Activated CD8-positive, alpha-beta memory T cell treated with anti-CD3 and anti-CD28 coated beads, Interleukin-2, amount 10 ng/mL, durations not matched to agents 7 days and 5 days (primary cell): ENCODE data around the gene HSD11B2. TPM values are rescaled to one million over a fixed set of nuclear protein-coding genes. Genes with fewer than 3 reads are reported as not detected.
A peak's percentile ranks its signal among the peaks of the same experiment; 100 is the strongest.

Source experiments
- ATAC-seq: fragments of 150-1000 bp; cut with Tn5 transposase; one replicate; pipeline ENCODE4 v1.10.0; 2021; ENCODE audit warnings: moderate library complexity
- CTCF ChIA-PET: fragments of 350-600 bp; sonication (Branson Sonifier 250); formaldehyde crosslinking; loops from one replicate; lab custom pipeline; 2021; ENCODE audit warnings: antibody characterized with exemption; lab: Charles Lee
- DNase-seq: peaks from one replicate; pipeline ENCODE4 v3.0.0-alpha.2; 2020
- H3K27ac Mint-ChIP-seq: one replicate; pipeline ENCODE4 v1.8.0; 2021; ENCODE audit warnings: mild to moderate bottlenecking, mixed read lengths
- H3K27me3 Mint-ChIP-seq: one replicate; pipeline ENCODE4 v1.8.0; 2021; ENCODE audit warnings: mixed read lengths
- H3K36me3 Mint-ChIP-seq: one replicate; pipeline ENCODE4 v1.8.0; 2021; ENCODE audit warnings: mild to moderate bottlenecking, mixed read lengths
- H3K4me1 Mint-ChIP-seq: one replicate; pipeline ENCODE4 v1.8.0; 2021; ENCODE audit warnings: mixed read lengths
- H3K4me3 Mint-ChIP-seq: one replicate; pipeline ENCODE4 v1.8.0; 2021; ENCODE audit warnings: mild to moderate bottlenecking, moderate library complexity, mixed read lengths
- H3K9me3 Mint-ChIP-seq: one replicate; pipeline ENCODE4 v1.8.0; 2022; ENCODE audit warnings: low read depth, mixed read lengths
- total RNA-seq, 2 experiments: library from RNA; stranded (reverse); gene quantifications; one replicate each; pipeline ENCODE4 v1.2.3, GENCODE V29; 2021

HSD11B2 gene
- total RNA-seq, 2 experiments from 2014 or later = 0.14 TPM; not detected in 1

DNA sequence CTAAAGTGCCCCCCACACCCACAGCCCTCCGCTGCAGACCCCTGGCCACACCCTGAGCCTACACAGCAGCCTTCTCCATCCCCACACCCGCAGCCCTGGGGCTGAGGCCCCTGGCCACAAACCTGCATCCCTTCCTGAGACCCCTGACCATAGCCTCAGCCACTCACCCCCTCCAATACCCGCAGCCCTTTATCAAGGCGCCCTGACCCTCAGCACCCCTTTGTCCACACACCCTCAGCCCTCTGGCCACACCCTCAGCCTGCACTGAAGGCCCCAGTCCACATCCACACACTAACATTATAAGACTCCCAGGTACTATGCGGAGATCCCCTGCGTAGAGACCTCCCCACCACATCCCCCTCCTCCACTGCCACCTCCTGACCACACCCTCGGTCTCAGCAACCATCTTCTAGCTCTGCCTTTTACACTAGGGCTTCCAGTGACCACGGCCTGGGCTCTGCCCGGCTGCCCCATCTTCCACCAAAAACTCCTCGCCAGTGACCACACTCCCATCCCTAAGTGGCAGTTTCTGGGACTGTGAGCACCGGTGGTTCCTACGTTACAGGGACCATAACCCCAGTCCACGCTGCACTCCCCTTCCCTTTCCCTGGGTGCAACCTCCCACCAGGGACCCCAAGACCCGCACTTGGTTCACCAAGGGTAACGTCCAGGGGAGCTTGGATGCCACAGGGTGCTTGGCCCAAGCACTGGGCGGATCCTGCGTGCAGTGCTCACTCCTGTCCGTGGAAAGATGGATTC lies 38.4 kb upstream of the HSD11B2 start:
- DNase-seq (no peak), ATAC-seq (no peak)
- H3K27ac Mint-ChIP-seq = no peak overlapping the region
- peaks cover 7% of the 10 kb centered on the region for H3K4me1 Mint-ChIP-seq
- H3K36me3 Mint-ChIP-seq = no peaks in the 10 kb centered on the region
- peaks cover 42% of the 10 kb centered on the region for H3K27me3 Mint-ChIP-seq
- CTCF ChIA-PET = interaction anchor here (0.9 to 1.8 kb wide), 6 partner anchors 10 to 112 kb away, joined by 3 to 5 read pairs (median 5); partner anchors contain the start of genes KCTD19, LRRC36 and ZDHHC1
- H3K9me3 Mint-ChIP-seq = no peaks in the 10 kb centered on the region
- H3K4me3 Mint-ChIP-seq = no peak overlapping the region

DNA sequence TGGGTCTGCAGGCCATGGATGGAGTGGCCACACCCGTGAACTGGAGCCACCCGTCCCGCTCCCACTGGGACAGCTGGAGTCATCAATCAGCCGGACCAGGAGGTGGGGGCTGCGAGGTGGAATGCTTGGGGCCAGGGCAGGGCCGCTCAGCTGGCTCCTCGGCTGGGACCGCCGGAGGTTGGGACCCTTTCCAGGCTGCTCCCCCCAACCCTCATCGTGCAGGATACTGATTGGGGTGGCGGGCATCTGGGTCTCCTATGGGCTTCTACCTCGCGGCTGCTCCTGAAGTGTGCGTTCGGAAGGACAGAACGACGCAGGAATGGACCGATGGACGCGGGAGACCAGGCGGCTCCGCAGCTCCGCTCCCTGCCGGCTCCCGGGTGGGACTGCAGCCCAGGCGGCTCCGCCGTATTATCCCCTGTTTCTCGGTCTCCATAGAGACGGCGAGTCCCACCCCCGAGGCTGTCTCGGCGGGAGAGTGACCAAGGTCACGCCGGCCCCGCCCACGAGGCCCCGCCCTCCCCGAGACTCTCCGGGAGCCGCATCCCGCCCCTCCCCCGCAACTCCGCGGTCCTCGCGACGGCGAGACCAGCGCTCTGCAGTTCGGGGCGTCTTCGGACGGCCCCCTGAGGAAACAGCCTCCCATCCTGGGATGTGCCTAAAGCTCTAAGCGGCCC lies 37.7 kb upstream of the HSD11B2 start, which contains the start of gene TPPP3:
TPPP3 (minus strand) TSS at position 388 of the 677 bp plus-strand sequence. CDS start 2,387 bp downstream, outside the sequence.
- Mint-ChIP-seq H3K36me3 (no peaks in the 10 kb centered on the region), H3K9me3 (no peaks in the 10 kb centered on the region), H3K4me3 (no peak within 1 kb of the TSS), H3K4me1 (peaks cover 7% of the 10 kb centered on the region), H3K27ac (no peak within 1 kb of the TSS), H3K27me3 (peaks cover 39% of the 10 kb centered on the region)
- ATAC-seq = peak; percentile 66
- CTCF ChIA-PET = interaction anchor here (0.9 to 1.8 kb wide), 8 partner anchors 9 to 133 kb away, joined by 3 to 5 read pairs (median 5); partner anchors contain the start of genes KCTD19, LRRC36 and ZDHHC1
- DNase-seq = peak; percentile 58

GRCh38 chr16:67393788-67394154 lies 37.1 kb upstream of the HSD11B2 start:
- Mint-ChIP-seq H3K4me3 (no peak overlapping the region), H3K27ac (no peak overlapping the region), H3K27me3 (peaks cover 37% of the 10 kb centered on the region), H3K9me3 (no peaks in the 10 kb centered on the region), H3K36me3 (no peaks in the 10 kb centered on the region), H3K4me1 (peaks cover 7% of the 10 kb centered on the region)
- CTCF ChIA-PET = interaction anchor here (0.9 to 1.8 kb wide), 8 partner anchors 20 to 134 kb away, joined by 3 to 5 read pairs (median 4); partner anchors contain the start of genes KCTD19, LRRC36 and ZDHHC1
- DNase-seq = no peak
- no peak for ATAC-seq

- CTCF ChIA-PET = interaction anchor here (0.9 to 1.8 kb wide), 7 partner anchors 21 to 134 kb away, joined by 3 to 5 read pairs (median 4); partner anchors contain the start of genes KCTD19 and LRRC36
- Mint-ChIP-seq H3K9me3 (no peaks in the 10 kb centered on the region), H3K4me1 (peaks cover 7% of the 10 kb centered on the region), H3K27ac (no peak overlapping the region), H3K27me3 (peaks cover 37% of the 10 kb centered on the region), H3K4me3 (no peak overlapping the region), H3K36me3 (no peaks in the 10 kb centered on the region)
- DNase-seq (no peak), ATAC-seq (no peak)
These were observed 36.5 kb upstream of the HSD11B2 start for GRCh38 chr16:67394155-67395104.

DNA sequence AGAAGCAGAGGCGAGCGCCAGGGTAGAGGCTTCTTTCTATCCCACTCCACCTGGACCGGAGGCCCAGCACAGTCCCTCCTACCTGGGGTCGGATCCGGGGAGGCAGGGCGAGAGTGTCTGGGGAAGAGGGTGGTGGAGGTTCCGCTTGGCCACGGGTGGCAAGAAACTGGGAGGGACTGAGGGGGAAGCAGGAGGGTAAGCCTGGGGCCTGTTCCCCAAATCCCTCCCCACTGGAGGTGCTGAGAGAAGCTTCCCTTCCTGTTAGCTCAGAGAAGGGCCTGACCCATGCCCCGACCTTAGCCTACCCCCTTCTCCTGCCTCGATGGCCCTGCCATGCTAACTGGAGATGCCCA lies 35.8 kb upstream of the HSD11B2 start:
- no peaks in the 10 kb centered on the region for H3K36me3 Mint-ChIP-seq
- H3K9me3 Mint-ChIP-seq = no peaks in the 10 kb centered on the region
- no peak overlapping the region for H3K27ac Mint-ChIP-seq
- ATAC-seq (no peak), DNase-seq (no peak)
- H3K27me3 Mint-ChIP-seq = peaks cover 37% of the 10 kb centered on the region
- H3K4me3 Mint-ChIP-seq = no peak overlapping the region
- CTCF ChIA-PET = no interaction called here
- H3K4me1 Mint-ChIP-seq = peaks cover 7% of the 10 kb centered on the region

GRCh38 chr16:67395458-67396158 lies 35.3 kb upstream of the HSD11B2 start:
- DNase-seq = no peak
- Mint-ChIP-seq H3K4me3 (no peak overlapping the region), H3K4me1 (peaks cover 7% of the 10 kb centered on the region), H3K27me3 (peaks cover 37% of the 10 kb centered on the region), H3K27ac (no peak overlapping the region), H3K36me3 (no peaks in the 10 kb centered on the region), H3K9me3 (no peaks in the 10 kb centered on the region)
- CTCF ChIA-PET = no interaction called here
- no peak for ATAC-seq

DNA sequence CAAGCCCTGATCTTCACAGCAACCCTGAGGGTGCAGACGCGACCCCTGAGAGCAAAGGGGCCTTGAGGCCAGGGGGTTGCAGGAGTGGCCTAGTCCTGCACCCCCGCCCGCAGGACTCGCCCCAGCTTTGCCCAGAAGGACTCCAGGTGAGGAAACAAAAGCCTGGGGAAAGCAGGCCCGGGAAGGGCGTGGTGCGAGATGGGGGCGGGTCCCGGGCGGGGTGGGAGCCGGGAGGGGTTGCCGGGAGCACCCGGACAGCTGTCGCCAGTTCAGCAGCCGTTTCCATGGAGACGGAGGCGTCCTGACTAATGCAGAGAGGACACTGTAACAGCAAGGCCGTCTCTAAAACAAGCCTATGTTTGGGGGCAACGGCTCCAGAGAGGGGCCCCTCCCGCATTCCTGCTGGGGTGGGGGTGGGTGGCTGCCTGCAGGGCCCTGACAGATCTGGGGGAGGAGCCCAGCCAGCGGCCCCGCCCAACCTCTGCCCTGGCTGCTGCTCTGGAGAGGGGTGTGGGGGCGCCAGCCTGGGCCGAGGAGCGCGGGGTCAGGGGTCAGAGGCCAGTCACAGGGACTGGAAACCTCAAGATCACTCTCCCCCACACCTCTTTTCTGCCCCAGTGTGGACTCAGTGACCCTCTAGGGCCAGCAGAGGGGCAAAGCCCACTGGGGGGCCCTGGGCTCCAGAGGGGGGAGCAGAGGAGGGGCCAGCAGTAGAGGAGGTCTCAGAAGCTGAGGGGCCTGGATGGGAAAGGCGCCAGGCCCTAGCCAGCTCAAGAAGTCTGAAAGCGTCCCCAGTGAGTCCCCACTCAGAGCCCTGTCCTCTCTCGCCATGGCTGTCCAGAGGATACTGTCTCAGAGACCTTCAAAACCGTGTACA lies 34.5 kb upstream of the HSD11B2 start:
- no peak for ATAC-seq
- CTCF ChIA-PET = no interaction called here
- Mint-ChIP-seq H3K9me3 (no peaks in the 10 kb centered on the region), H3K27me3 (peaks cover 37% of the 10 kb centered on the region), H3K4me1 (peaks cover 7% of the 10 kb centered on the region), H3K27ac (no peak overlapping the region), H3K4me3 (no peak overlapping the region), H3K36me3 (no peaks in the 10 kb centered on the region)
- DNase-seq = no peak

GRCh38 chr16:67397036-67397801 lies 33.7 kb upstream of the HSD11B2 start:
- Mint-ChIP-seq H3K4me3 (no peak overlapping the region), H3K27ac (no peak overlapping the region), H3K9me3 (no peaks in the 10 kb centered on the region), H3K27me3 (peaks cover 38% of the 10 kb centered on the region), H3K4me1 (peaks cover 7% of the 10 kb centered on the region), H3K36me3 (no peaks in the 10 kb centered on the region)
- CTCF ChIA-PET = no interaction called here
- DNase-seq = no peak
- ATAC-seq = no peak

- H3K9me3 Mint-ChIP-seq = no peaks in the 10 kb centered on the region
- no peaks in the 10 kb centered on the region for H3K36me3 Mint-ChIP-seq
- DNase-seq (no peak), ATAC-seq (no peak)
- H3K27me3 Mint-ChIP-seq = peaks cover 31% of the 10 kb centered on the region
- no peak overlapping the region for H3K27ac Mint-ChIP-seq
- CTCF ChIA-PET = interaction anchor here (1.7 to 2.9 kb wide), 4 partner anchors 17 to 120 kb away, joined by 4 to 12 read pairs (median 6); no protein-coding TSS in a partner anchor
- peaks cover 7% of the 10 kb centered on the region for H3K4me1 Mint-ChIP-seq
- H3K4me3 Mint-ChIP-seq = no peak overlapping the region
These were observed 32.9 kb upstream of the HSD11B2 start for GRCh38 chr16:67397812-67398545.

GRCh38 chr16:67398546-67399217 lies 32.2 kb upstream of the HSD11B2 start:
- CTCF ChIA-PET = interaction anchor here (1.0 to 2.9 kb wide), 19 partner anchors 12 to 244 kb away, joined by 3 to 25 read pairs (median 5); no protein-coding TSS in a partner anchor
- Mint-ChIP-seq H3K4me3 (no peak overlapping the region), H3K27ac (no peak overlapping the region), H3K36me3 (no peaks in the 10 kb centered on the region), H3K9me3 (no peaks in the 10 kb centered on the region), H3K27me3 (peaks cover 28% of the 10 kb centered on the region), H3K4me1 (peaks cover 5% of the 10 kb centered on the region)
- no peak for ATAC-seq
- DNase-seq = no peak
